Neural progenitor cell (in vitro differentiated cells): ENCODE data around the gene SS18L1. TPM values are rescaled to one million over a fixed set of nuclear protein-coding genes. Genes with fewer than 3 reads are reported as not detected.

Experiments
- DNase-seq: peaks from one replicate; pipeline ENCODE4 v3.0.0-alpha.2; 2016; ENCODE audit warnings: low spot score
- H2AFZ ChIP-seq: fragments of 200-600 bp; sonication (generic); replicated peaks from 2 replicates; pipeline ENCODE4 v1.6.1; 2016; ENCODE audit warnings: antibody characterized with exemption
- H3F3A ChIP-seq: fragments of 200-600 bp; sonication (generic); 2 replicates; pipeline ENCODE4 v1.6.1; 2016; ENCODE audit warnings: antibody characterized with exemption, low read depth
- H3K27ac ChIP-seq: fragments of 200-600 bp; sonication (generic); 2 replicates; pipeline ENCODE4 v1.5.1; 2016; ENCODE audit warnings: mild to moderate bottlenecking
- H3K27me3 ChIP-seq: fragments of 200-600 bp; sonication (generic); 2 replicates; pipeline ENCODE4 v1.6.1; 2016; ENCODE audit warnings: mild to moderate bottlenecking, moderate library complexity
- H3K36me3 ChIP-seq: fragments of 200-600 bp; sonication (generic); 2 replicates; pipeline ENCODE4 v1.5.1; 2016
- H3K4me1 ChIP-seq: fragments of 200-600 bp; sonication (generic); 2 replicates; pipeline ENCODE4 v1.6.1; 2016; ENCODE audit warnings: mixed run types
- H3K4me2 ChIP-seq: fragments of 200-600 bp; sonication (generic); 2 replicates; pipeline ENCODE4 v1.6.1; 2016
- H3K4me3 ChIP-seq: fragments of 200-600 bp; sonication (generic); 2 replicates; pipeline ENCODE4 v1.5.1; 2016
- H3K79me2 ChIP-seq: fragments of 200-600 bp; sonication (generic); 2 replicates; pipeline ENCODE4 v1.6.1; 2016; ENCODE audit warnings: low read depth
- H3K9ac ChIP-seq: fragments of 200-600 bp; sonication (generic); 2 replicates; pipeline ENCODE4 v1.6.1; 2016
- H3K9me3 ChIP-seq: fragments of 200-600 bp; sonication (generic); 2 replicates; pipeline ENCODE4 v1.5.1; 2016; ENCODE audit warnings: low read depth
- H4K20me1 ChIP-seq: fragments of 200-600 bp; sonication (generic); 2 replicates; pipeline ENCODE4 v1.6.1; 2016; ENCODE audit warnings: low read depth
- H3K27ac Mint-ChIP-seq: 3 replicates; pipeline ENCODE4 v1.8.0; 2021; ENCODE audit warnings: mixed read lengths
- H3K27me3 Mint-ChIP-seq: 2 replicates; pipeline ENCODE4 v1.8.0; 2022; ENCODE audit warnings: low read depth, mild to moderate bottlenecking, inconsistent platforms, moderate library complexity, mixed read lengths; ENCODE audit not compliant: insufficient read depth
- H3K36me3 Mint-ChIP-seq: 3 replicates; pipeline ENCODE4 v1.8.0; 2021; ENCODE audit warnings: mixed read lengths
- H3K4me1 Mint-ChIP-seq: 3 replicates; pipeline ENCODE4 v1.8.0; 2021; ENCODE audit warnings: mixed read lengths
- H3K4me3 Mint-ChIP-seq: 3 replicates; pipeline ENCODE4 v1.8.0; 2021; ENCODE audit warnings: mild to moderate bottlenecking, moderate library complexity, mixed read lengths
- H3K9me3 Mint-ChIP-seq: 3 replicates; pipeline ENCODE4 v1.8.0; 2020; ENCODE audit warnings: mixed read lengths
- CTCF ChIP-seq: fragments of 200-600 bp; sonication (generic); IDR thresholded peaks from 2 replicates; pipeline ENCODE4 v1.5.1; 2017; ENCODE audit warnings: antibody characterized with exemption, mild to moderate bottlenecking
- EZH2 ChIP-seq: fragments of 200-600 bp; sonication (generic); IDR thresholded peaks from 2 replicates; pipeline ENCODE4 v1.6.1; 2017; ENCODE audit warnings: antibody characterized with exemption, mild to moderate bottlenecking, moderate library complexity
- EZH2phosphoT487 ChIP-seq: fragments of 200-600 bp; sonication (generic); IDR thresholded peaks from 2 replicates; pipeline ENCODE4 v1.6.1; 2017; ENCODE audit warnings: antibody characterized with exemption
- total RNA-seq: library from RNA; depleted of rRNA; stranded (reverse); fragments of >200 nt; gene quantifications from 2 replicates; pipeline ENCODE4 v1.2.3, GENCODE V29; 2015; ENCODE audit warnings: low replicate concordance

Gene SS18L1
- total RNA-seq, 1 donor from 2014 or later: 25.5 TPM

GRCh38 chr20:62168061-62168460, 24.5 kb downstream of the SS18L1 start:
- Histone ChIP-seq H3K9ac (no peak overlapping the region), H2AFZ (no peak overlapping the region), H3K4me2 (no peak overlapping the region), H3K36me3 (no peaks in the 10 kb centered on the region), H3F3A (no peaks in the 10 kb centered on the region), H3K79me2 (no peaks in the 10 kb centered on the region), H3K9me3 (no peaks in the 10 kb centered on the region), H3K4me3 (no peak overlapping the region), H3K27me3 (no peaks in the 10 kb centered on the region), H4K20me1 (no peaks in the 10 kb centered on the region), H3K27ac (no peak overlapping the region), H3K4me1 (no peaks in the 10 kb centered on the region)
- Mint-ChIP-seq H3K27me3 (peaks cover 5% of the 10 kb centered on the region), H3K9me3 (no peaks in the 10 kb centered on the region), H3K27ac (no peak overlapping the region), H3K4me3 (no peak overlapping the region), H3K36me3 (peaks cover 8% of the 10 kb centered on the region), H3K4me1 (no peaks in the 10 kb centered on the region)
- no peak for DNase-seq
- TF ChIP-seq EZH2phosphoT487 (no peak), CTCF (no peak), EZH2 (no peak)

GRCh38 chr20:62168890-62169435, 25.4 kb downstream of the SS18L1 start:
- DNase-seq: no peak
- Mint-ChIP-seq H3K4me1 (no peaks in the 10 kb centered on the region), H3K36me3 (peaks cover 9% of the 10 kb centered on the region), H3K4me3 (no peak overlapping the region), H3K27me3 (peaks cover 5% of the 10 kb centered on the region), H3K9me3 (no peaks in the 10 kb centered on the region), H3K27ac (no peak overlapping the region)
- no peak overlapping the region for H3K9ac ChIP-seq
- TF ChIP-seq EZH2phosphoT487: no peak
- no peaks in the 10 kb centered on the region for H3K79me2 ChIP-seq
- no peak overlapping the region for H3K4me2 ChIP-seq
- H2AFZ ChIP-seq: no peak overlapping the region
- no peaks in the 10 kb centered on the region for H3K4me1 ChIP-seq
- no peaks in the 10 kb centered on the region for H3K9me3 ChIP-seq
- H3K4me3 ChIP-seq: no peak overlapping the region
- H3K36me3 ChIP-seq: no peaks in the 10 kb centered on the region
- H3F3A ChIP-seq: no peaks in the 10 kb centered on the region
- no peaks in the 10 kb centered on the region for H4K20me1 ChIP-seq
- H3K27me3 ChIP-seq: no peaks in the 10 kb centered on the region
- H3K27ac ChIP-seq: no peak overlapping the region

DNA sequence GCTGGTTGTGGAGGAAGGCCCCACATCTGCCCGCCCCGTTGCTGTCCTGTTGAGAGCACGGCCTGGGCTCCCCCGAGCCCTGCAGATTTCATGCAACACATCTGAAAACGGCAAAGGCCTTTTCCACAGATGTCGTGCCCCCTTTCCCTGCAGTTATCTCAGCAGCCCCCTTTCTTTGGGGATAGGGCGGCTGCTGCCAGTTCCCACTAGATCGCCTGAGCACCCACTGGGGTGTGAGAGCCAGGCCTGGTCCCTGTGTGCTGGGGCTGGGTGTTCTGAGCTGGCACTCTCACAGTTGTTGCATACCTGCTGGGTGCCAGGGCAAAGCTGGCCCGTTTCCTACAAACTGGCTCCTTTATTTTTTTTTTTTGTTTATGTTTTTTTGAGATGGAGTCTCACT, 27.0 kb downstream of the SS18L1 start:
- H3K4me2 ChIP-seq: no peak overlapping the region
- H3K4me1 ChIP-seq: no peaks in the 10 kb centered on the region
- H3K9me3 ChIP-seq: no peaks in the 10 kb centered on the region
- H3K79me2 ChIP-seq: no peaks in the 10 kb centered on the region
- TF ChIP-seq CTCF (no peak), EZH2phosphoT487 (no peak), EZH2 (no peak)
- no peak overlapping the region for H3K4me3 ChIP-seq
- H3K27me3 ChIP-seq: no peaks in the 10 kb centered on the region
- H3K36me3 Mint-ChIP-seq: peaks cover 18% of the 10 kb centered on the region
- H3K4me3 Mint-ChIP-seq: no peak overlapping the region
- H3F3A ChIP-seq: no peaks in the 10 kb centered on the region
- no peaks in the 10 kb centered on the region for H4K20me1 ChIP-seq
- H3K9ac ChIP-seq: no peak overlapping the region
- DNase-seq: no peak
- H3K27me3 Mint-ChIP-seq: peaks cover 6% of the 10 kb centered on the region
- no peaks in the 10 kb centered on the region for H3K36me3 ChIP-seq
- H3K27ac Mint-ChIP-seq: no peak overlapping the region
- H2AFZ ChIP-seq: no peak overlapping the region
- no peaks in the 10 kb centered on the region for H3K9me3 Mint-ChIP-seq
- H3K27ac ChIP-seq: no peak overlapping the region
- H3K4me1 Mint-ChIP-seq: no peaks in the 10 kb centered on the region

DNA sequence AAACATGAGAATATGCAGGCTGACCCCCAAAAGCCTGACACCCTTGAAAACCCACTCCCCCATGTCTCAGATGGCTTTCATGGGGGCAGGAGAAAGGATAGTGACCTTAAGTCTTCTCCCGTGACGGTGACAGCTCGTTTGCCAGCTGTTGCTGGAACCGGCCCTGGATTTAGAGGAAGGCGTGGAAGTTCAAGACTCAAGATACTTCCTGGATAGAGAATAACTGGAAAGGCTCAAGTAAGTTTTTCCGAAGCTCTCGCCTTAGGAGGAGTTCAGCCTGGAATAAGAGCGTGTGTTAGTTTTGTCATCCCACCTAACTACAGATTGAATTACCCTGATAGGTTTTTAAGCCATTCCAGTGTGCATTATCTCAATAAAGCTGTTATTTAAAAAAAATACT, 27.7 kb downstream of the SS18L1 start:
- TF ChIP-seq EZH2phosphoT487: no peak
- no peak for TF ChIP-seq EZH2
- no peak for TF ChIP-seq CTCF
- H3K4me3 Mint-ChIP-seq: no peak overlapping the region
- Histone ChIP-seq H3K27ac (no peak overlapping the region), H3F3A (no peaks in the 10 kb centered on the region), H3K9me3 (no peaks in the 10 kb centered on the region), H3K4me2 (no peak overlapping the region), H3K36me3 (no peaks in the 10 kb centered on the region), H3K4me1 (no peaks in the 10 kb centered on the region), H3K4me3 (no peak overlapping the region), H3K9ac (no peak overlapping the region), H4K20me1 (no peaks in the 10 kb centered on the region), H3K79me2 (no peaks in the 10 kb centered on the region), H3K27me3 (no peaks in the 10 kb centered on the region), H2AFZ (no peak overlapping the region)
- no peaks in the 10 kb centered on the region for H3K9me3 Mint-ChIP-seq
- no peaks in the 10 kb centered on the region for H3K4me1 Mint-ChIP-seq
- DNase-seq: no peak
- peaks cover 6% of the 10 kb centered on the region for H3K27me3 Mint-ChIP-seq
- H3K36me3 Mint-ChIP-seq: peaks cover 19% of the 10 kb centered on the region
- peak overlapping the region; percentile 57 for H3K27ac Mint-ChIP-seq
